RWPE1 (cell line): Measurements from ENCODE around the gene CDH26.

Source experiments
- CTCF ChIA-PET: fragments of 350-600 bp; sonication (Branson Sonifier 250); formaldehyde crosslinking; extraction: SDS; loops from one replicate; lab custom pipeline; 2021; lab: Yijun Ruan, JAX
- POLR2A ChIA-PET: fragments of 400-600 bp; formaldehyde crosslinking; extraction: SDS; loops from one replicate; lab custom pipeline; 2020; ENCODE audit warnings: antibody characterized with exemption; ENCODE audit not compliant: low non-redundant PET; lab: Yijun Ruan, JAX
- DNase-seq: peaks from one replicate; pipeline ENCODE4 v3.0.0; 2012; ENCODE audit warnings: low spot score
- H3K27ac ChIP-seq: fragments of 450-650 bp; 2 replicates; pipeline ENCODE4 v1.5.1; 2017
- TF ChIP-seq, protein P1 (sequence below): fragments of 450-650 bp; conservative IDR thresholded peaks from 2 replicates; pipeline ENCODE4 v1.5.1; 2017; ENCODE audit warnings: low read depth, mild to moderate bottlenecking

The CDH26 gene

GRCh38 chr20:59994697-59995122 is 36.5 kb downstream of the CDH26 start:
- POLR2A ChIA-PET = no interaction called here
- TF ChIP-seq, protein P1, sequence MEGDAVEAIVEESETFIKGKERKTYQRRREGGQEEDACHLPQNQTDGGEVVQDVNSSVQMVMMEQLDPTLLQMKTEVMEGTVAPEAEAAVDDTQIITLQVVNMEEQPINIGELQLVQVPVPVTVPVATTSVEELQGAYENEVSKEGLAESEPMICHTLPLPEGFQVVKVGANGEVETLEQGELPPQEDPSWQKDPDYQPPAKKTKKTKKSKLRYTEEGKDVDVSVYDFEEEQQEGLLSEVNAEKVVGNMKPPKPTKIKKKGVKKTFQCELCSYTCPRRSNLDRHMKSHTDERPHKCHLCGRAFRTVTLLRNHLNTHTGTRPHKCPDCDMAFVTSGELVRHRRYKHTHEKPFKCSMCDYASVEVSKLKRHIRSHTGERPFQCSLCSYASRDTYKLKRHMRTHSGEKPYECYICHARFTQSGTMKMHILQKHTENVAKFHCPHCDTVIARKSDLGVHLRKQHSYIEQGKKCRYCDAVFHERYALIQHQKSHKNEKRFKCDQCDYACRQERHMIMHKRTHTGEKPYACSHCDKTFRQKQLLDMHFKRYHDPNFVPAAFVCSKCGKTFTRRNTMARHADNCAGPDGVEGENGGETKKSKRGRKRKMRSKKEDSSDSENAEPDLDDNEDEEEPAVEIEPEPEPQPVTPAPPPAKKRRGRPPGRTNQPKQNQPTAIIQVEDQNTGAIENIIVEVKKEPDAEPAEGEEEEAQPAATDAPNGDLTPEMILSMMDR = no peak
- DNase-seq = peak; percentile 99
- no peak overlapping the region for H3K27ac ChIP-seq
- CTCF ChIA-PET = interaction anchor here (1.0 kb wide), 1 partner anchor 9 kb away, joined by 3 read pairs; no protein-coding TSS in a partner anchor

DNA sequence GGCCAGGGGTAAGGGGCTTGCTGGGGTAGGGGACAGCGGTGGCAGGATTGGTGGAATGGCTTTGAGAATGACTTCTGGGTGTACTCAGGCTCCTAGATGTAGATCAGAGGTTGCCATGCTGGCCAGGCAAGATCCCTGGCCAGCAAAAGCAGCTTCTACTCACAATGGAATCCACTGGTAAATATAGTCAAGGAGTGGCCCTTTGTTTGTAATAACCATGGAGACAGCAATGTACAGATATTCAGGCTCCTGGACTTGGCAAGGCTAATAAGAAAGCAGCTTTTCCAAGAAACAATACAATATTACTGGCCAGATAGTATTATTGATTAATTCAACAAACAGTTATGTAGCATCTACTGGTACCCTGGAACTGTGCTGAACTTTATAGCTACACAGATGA is 37.9 kb downstream of the CDH26 start:
- CTCF ChIA-PET = no interaction called here
- TF ChIP-seq, protein P1 = no peak
- POLR2A ChIA-PET = no interaction called here
- no peak overlapping the region for H3K27ac ChIP-seq
- DNase-seq = no peak

DNA sequence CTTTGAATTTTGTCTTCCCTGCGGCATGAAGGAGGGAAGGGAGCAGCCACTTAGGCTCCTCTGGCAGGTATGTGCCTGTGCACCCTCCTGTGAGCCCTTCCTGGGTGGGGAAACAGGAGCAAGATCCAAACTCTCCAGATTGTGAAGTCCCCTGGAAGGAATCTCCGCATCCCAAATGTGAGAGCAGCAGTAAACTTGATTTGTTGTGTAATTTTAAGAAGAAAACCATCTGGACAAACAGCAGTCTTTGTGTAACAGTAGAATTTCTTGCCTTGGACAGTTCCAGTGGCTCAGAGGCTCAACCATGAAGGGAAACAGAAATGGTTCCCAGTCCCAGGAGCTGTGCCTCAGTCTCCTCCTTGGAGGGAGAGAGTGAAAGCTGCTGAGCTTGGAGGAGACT is 39.7 kb downstream of the CDH26 start:
- no peak for DNase-seq
- TF ChIP-seq, protein P1 = no peak
- no peak overlapping the region for H3K27ac ChIP-seq
- POLR2A ChIA-PET = no interaction called here
- CTCF ChIA-PET = interaction anchor here (0.6 to 1.1 kb wide), 2 partner anchors 19 to 55 kb away, joined by 3 to 4 read pairs; no protein-coding TSS in a partner anchor

DNA sequence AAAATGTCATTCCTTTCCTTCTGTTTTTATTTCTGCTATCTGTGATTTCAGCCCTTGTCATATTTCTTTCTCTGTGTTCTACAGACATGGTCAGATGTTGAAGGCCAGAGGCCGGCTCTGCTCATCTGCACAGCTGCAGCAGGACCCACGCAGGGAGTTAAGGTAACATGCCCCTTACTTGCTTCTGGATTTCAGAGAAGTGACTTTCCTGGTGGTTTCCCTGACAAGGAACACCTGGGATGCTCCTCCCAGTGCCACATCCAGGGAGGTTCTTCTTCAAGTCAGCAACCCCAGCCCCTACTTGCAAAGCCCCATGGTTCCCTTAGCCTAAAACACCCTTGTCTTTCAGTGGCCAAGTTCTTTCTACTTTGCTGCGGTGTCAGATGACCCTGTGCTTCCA is 41.3 kb downstream of the CDH26 start:
- TF ChIP-seq, protein P1 = no peak

DNA sequence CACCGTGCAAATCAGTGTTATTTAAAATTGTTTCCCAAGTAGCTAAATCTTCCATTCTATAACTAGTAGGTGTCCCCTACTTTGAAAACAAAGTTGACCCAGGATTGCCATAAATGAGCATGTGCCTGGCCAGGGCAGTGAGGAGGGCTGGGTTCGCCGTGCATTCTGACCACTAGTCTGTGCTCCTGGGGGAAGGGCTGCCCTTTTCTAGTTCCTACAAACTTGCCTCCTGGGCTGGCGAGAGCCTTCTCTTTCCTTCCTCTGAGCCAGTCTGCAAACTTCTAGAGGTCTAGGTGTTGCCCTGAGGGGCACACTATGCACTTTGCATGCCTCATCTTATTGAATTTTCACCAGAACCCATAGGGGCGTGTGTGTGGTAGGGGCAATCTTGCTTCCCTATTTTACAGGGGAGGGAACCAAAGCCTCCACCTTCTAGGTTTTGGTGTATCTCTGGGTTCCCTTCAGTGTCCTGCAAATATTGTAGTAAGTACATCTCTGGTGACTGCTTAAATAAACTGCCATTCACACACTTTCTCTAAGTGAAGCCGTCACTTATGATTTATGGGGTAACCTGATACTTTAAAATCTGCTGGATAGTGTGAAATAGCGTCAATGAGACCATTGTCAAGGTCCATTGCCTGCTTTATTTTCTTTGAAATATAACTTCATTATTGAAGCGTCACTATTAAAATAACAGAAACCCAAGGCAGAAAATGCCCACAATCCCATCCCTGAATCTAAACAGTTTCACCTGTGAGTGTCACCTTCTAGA is 42.2 kb downstream of the CDH26 start:
- no peak overlapping the region for H3K27ac ChIP-seq
- TF ChIP-seq, protein P1 = no peak
- ChIA-PET POLR2A (no interaction called here), CTCF (no interaction called here)
- no peak for DNase-seq

More for the DNA sequence above, 41.3 kb downstream of the CDH26 start:
- ChIA-PET POLR2A (no interaction called here), CTCF (interaction anchor here (1.2 kb wide), 1 partner anchor 211 kb away, joined by 3 read pairs; no protein-coding TSS in a partner anchor)
- no peak overlapping the region for H3K27ac ChIP-seq
- no peak for DNase-seq

GRCh38 chr20:60001108-60001507 is 42.9 kb downstream of the CDH26 start:
- no peak overlapping the region for H3K27ac ChIP-seq
- TF ChIP-seq, protein P1 = no peak
- ChIA-PET POLR2A (no interaction called here), CTCF (interaction anchor here (0.7 to 1.4 kb wide), 2 partner anchors 49 to 222 kb away, joined by 3 read pairs; no protein-coding TSS in a partner anchor)
- no peak for DNase-seq
